Upper lobe of right lung (tissue), 1 donor: ENCODE data around the gene AVPR1A. TPM values are rescaled to one million over a fixed set of nuclear protein-coding genes. Genes with fewer than 3 reads are reported as not detected.

Source experiments
- ATAC-seq: fragments of 200-7000 bp; cut with Tn5 transposase; one replicate; pipeline ENCODE4 v1.9.1; 2020; ENCODE audit warnings: mild to moderate bottlenecking, moderate library complexity
- DNase-seq: peaks from one replicate; pipeline ENCODE4 v3.0.0-alpha.2; 2020
- H3K27ac ChIP-seq: fragments of 200-600 bp; one replicate; pipeline ENCODE4 v1.8.0; 2022
- H3K27me3 ChIP-seq: fragments of 200-600 bp; one replicate; pipeline ENCODE4 v1.8.0; 2022; ENCODE audit warnings: mild to moderate bottlenecking
- H3K36me3 ChIP-seq: fragments of 200-600 bp; one replicate; pipeline ENCODE4 v1.8.0; 2022
- H3K4me1 ChIP-seq: fragments of 200-600 bp; one replicate; pipeline ENCODE4 v1.8.0; 2022
- H3K4me3 ChIP-seq: fragments of 200-600 bp; one replicate; pipeline ENCODE4 v1.8.0; 2022; ENCODE audit warnings: mild to moderate bottlenecking
- H3K9me3 ChIP-seq: fragments of 200-600 bp; one replicate; pipeline ENCODE4 v1.8.0; 2022
- CTCF ChIP-seq: fragments of 200-600 bp; IDR thresholded peaks from one replicate; pipeline ENCODE4 v1.8.0; 2022; ENCODE audit warnings: antibody characterized with exemption
- intact Hi-C: fragments of 100-400 bp; cut with DNase I; formaldehyde crosslinking; loops from one replicate; pipeline ENCODE4 v1.11.0; 2022
- total RNA-seq: library from RNA; stranded (reverse); fragmentation: NEBNext Ultra II Directional; extraction: Animal tissue kit (Norgen Biotek cat#: 25700); gene quantifications from one replicate; pipeline ENCODE4 v1.2.1, GENCODE V29; 2021
- donor health status: DM: no; HTN: yes; CAD: no; lungs with severe emphysema.

Gene AVPR1A
- total RNA-seq, 1 donor from 2014 or later = 1.7 TPM

- no peak for TF ChIP-seq CTCF
- H3K4me1 ChIP-seq = no peaks in the 10 kb centered on the region
- H3K4me3 ChIP-seq = no peak overlapping the region
- DNase-seq (no peak), ATAC-seq (no peak)
- H3K27ac ChIP-seq = no peak overlapping the region
- intact Hi-C loops = no loop called here
- no peaks in the 10 kb centered on the region for H3K36me3 ChIP-seq
- no peaks in the 10 kb centered on the region for H3K9me3 ChIP-seq
- no peaks in the 10 kb centered on the region for H3K27me3 ChIP-seq
Observed at GRCh38 chr12:63095369-63095980, 55.5 kb downstream of the AVPR1A start.

- ATAC-seq = no peak
- H3K4me1 ChIP-seq = no peaks in the 10 kb centered on the region
- H3K9me3 ChIP-seq = no peaks in the 10 kb centered on the region
- H3K27me3 ChIP-seq = no peaks in the 10 kb centered on the region
- no peak for DNase-seq
- no peak overlapping the region for H3K27ac ChIP-seq
- H3K36me3 ChIP-seq = no peaks in the 10 kb centered on the region
- no peak overlapping the region for H3K4me3 ChIP-seq
- no peak for TF ChIP-seq CTCF
- intact Hi-C loops = no loop called here
Observed at GRCh38 chr12:63093711-63094110, 57.3 kb downstream of the AVPR1A start.

- Histone ChIP-seq H3K27ac (no peak overlapping the region), H3K36me3 (no peaks in the 10 kb centered on the region), H3K4me1 (no peaks in the 10 kb centered on the region), H3K9me3 (no peaks in the 10 kb centered on the region), H3K4me3 (no peak overlapping the region), H3K27me3 (no peaks in the 10 kb centered on the region)
- DNase-seq = no peak
- TF ChIP-seq CTCF = no peak
- no peak for ATAC-seq
- intact Hi-C loops = no loop called here
Observed at GRCh38 chr12:63093084-63093483, 57.9 kb downstream of the AVPR1A start.

Other genes starting within 250 kb of the AVPR1A start
- gene PPM1H, start 216.1 kb downstream of the AVPR1A start, total RNA-seq = 8.0 TPM